ENCODE data around the gene ATP6V0E1.
A peak's percentile ranks its signal among the peaks of the same experiment; 100 is the strongest.
"Not testable (repeated sequence)": the region's sequence is repeated elsewhere in the genome, so short reads cannot be mapped to it uniquely, and the experiment has no call there.

The ATP6V0E1 gene

GRCh38 chr5:173012882-173013281, 29.3 kb downstream of the ATP6V0E1 start:
- H3K4me2 ChIP-seq = peak overlapping the region in 8 of 11 experiments; percentile 25 to 67 (median 46); a peak in 13 of 22 replicates
- TF ChIP-seq Cebpa-rat (IDR thresholded peaks at IDR 0.05) = peak in 3 of 11 experiments; percentile 13 to 41 (median 14); a peak in 1 of 22 replicates
- no peak overlapping the region for H3K9ac ChIP-seq
- H3K36me3 ChIP-seq = peaks cover 6 to 65% (median 43%) of the 10 kb centered on the region in 11 experiments; a peak in 21 of 22 replicates
- H3K27me3 ChIP-seq = no peaks in the 10 kb centered on the region
- no peak overlapping the region for H3K4me3 ChIP-seq
- peak overlapping the region in 1 of 11 experiments; percentile 17; a peak in 1 of 22 replicates for H3K27ac ChIP-seq
- H3K4me1 ChIP-seq = peaks cover 0 to 99% (median 46%) of the 10 kb centered on the region in 10 experiments; a peak in 18 of 20 replicates
- no peaks in the 10 kb centered on the region for H3K9me3 ChIP-seq (replicated peaks in 1 of 11)
- H4K20me1 ChIP-seq = peaks cover 70 to 100% (median 99%) of the 10 kb centered on the region in 11 experiments

- no peak overlapping the region for H3K9ac ChIP-seq
- TF ChIP-seq Cebpa-rat (IDR thresholded peaks at IDR 0.05) = no peak
- peaks cover 8 to 80% (median 54%) of the 10 kb centered on the region in 11 experiments; a peak in 21 of 22 replicates for H3K36me3 ChIP-seq
- no peak overlapping the region for H3K4me3 ChIP-seq
- peak overlapping the region in 1 of 11 experiments; percentile 61; a peak in 1 of 22 replicates for H3K27ac ChIP-seq
- H3K4me2 ChIP-seq = peak overlapping the region in 3 of 11 experiments; percentile 51 to 70 (median 70); a peak in 4 of 22 replicates
- H4K20me1 ChIP-seq = peaks cover 74 to 100% (median 99%) of the 10 kb centered on the region in 11 experiments
- peaks cover 0 to 93% (median 39%) of the 10 kb centered on the region in 10 experiments; a peak in 18 of 20 replicates for H3K4me1 ChIP-seq
- no peaks in the 10 kb centered on the region for H3K27me3 ChIP-seq
- H3K9me3 ChIP-seq (replicated peaks in 1 of 11) = no peaks in the 10 kb centered on the region
Observed at GRCh38 chr5:173014671-173015070, 31.1 kb downstream of the ATP6V0E1 start.

GRCh38 chr5:173015192-173015591, 31.6 kb downstream of the ATP6V0E1 start:
- Histone ChIP-seq H3K4me1 (peaks cover 0 to 88% (median 36%) of the 10 kb centered on the region in 10 experiments; a peak in 18 of 20 replicates), H3K9ac (peak overlapping the region in 2 of 11 experiments; percentile 30 to 48; a peak in 1 of 22 replicates), H3K4me2 (peak overlapping the region in 4 of 11 experiments; percentile 27 to 70 (median 60); a peak in 7 of 22 replicates), H4K20me1 (peaks cover 77 to 100% (median 99%) of the 10 kb centered on the region in 11 experiments), H3K27me3 (no peaks in the 10 kb centered on the region), H3K4me3 (no peak overlapping the region), H3K36me3 (peaks cover 13 to 86% (median 59%) of the 10 kb centered on the region in 11 experiments), H3K9me3 (replicated peaks in 1 of 11) (no peaks in the 10 kb centered on the region), H3K27ac (peak overlapping the region in 2 of 11 experiments; percentile 47 to 61; a peak in 4 of 22 replicates)
- no peak for TF ChIP-seq Cebpa-rat (IDR thresholded peaks at IDR 0.05)

GRCh38 chr5:173015598-173016455, 32.3 kb downstream of the ATP6V0E1 start:
- Histone ChIP-seq H3K9ac (peak overlapping the region in 2 of 11 experiments; percentile 30 to 48; a peak in 2 of 22 replicates), H4K20me1 (peaks cover 72 to 100% (median 99%) of the 10 kb centered on the region in 11 experiments), H3K36me3 (peaks cover 19 to 88% (median 59%) of the 10 kb centered on the region in 11 experiments), H3K27ac (peak overlapping the region in 3 of 11 experiments; percentile 27 to 61 (median 47); a peak in 5 of 22 replicates), H3K4me3 (no peak overlapping the region), H3K4me1 (peaks cover 0 to 82% (median 32%) of the 10 kb centered on the region in 10 experiments; a peak in 15 of 20 replicates), H3K9me3 (replicated peaks in 1 of 11) (no peaks in the 10 kb centered on the region), H3K27me3 (no peaks in the 10 kb centered on the region), H3K4me2 (peak overlapping the region in 5 of 11 experiments; percentile 22 to 70 (median 51); a peak in 9 of 22 replicates)
- TF ChIP-seq Cebpa-rat (IDR thresholded peaks at IDR 0.05) = no peak

GRCh38 chr5:173016598-173017046, 33.1 kb downstream of the ATP6V0E1 start:
- peaks cover 27 to 88% (median 59%) of the 10 kb centered on the region in 11 experiments for H3K36me3 ChIP-seq
- H3K4me2 ChIP-seq = peak overlapping the region in 3 of 11 experiments; percentile 51 to 70 (median 70); a peak in 6 of 22 replicates
- no peak for TF ChIP-seq Cebpa-rat (IDR thresholded peaks at IDR 0.05)
- peak overlapping the region in 2 of 11 experiments; percentile 48 to 51; a peak in 3 of 22 replicates for H3K9ac ChIP-seq
- peak overlapping the region in 3 of 11 experiments; percentile 27 to 61 (median 56); a peak in 5 of 22 replicates for H3K27ac ChIP-seq
- no peaks in the 10 kb centered on the region for H3K9me3 ChIP-seq (replicated peaks in 1 of 11)
- no peaks in the 10 kb centered on the region for H3K27me3 ChIP-seq
- peaks cover 64 to 100% (median 99%) of the 10 kb centered on the region in 11 experiments for H4K20me1 ChIP-seq
- H3K4me1 ChIP-seq = peaks cover 0 to 74% (median 30%) of the 10 kb centered on the region in 10 experiments; a peak in 15 of 20 replicates
- no peak overlapping the region for H3K4me3 ChIP-seq

- Histone ChIP-seq H3K36me3 (peaks cover 31 to 88% (median 59%) of the 10 kb centered on the region in 11 experiments), H4K20me1 (peaks cover 59 to 100% (median 99%) of the 10 kb centered on the region in 11 experiments), H3K9ac (peak overlapping the region in 2 of 11 experiments; percentile 48 to 51; a peak in 2 of 22 replicates), H3K4me2 (peak overlapping the region in 3 of 11 experiments; percentile 51 to 70 (median 70); a peak in 5 of 22 replicates), H3K4me1 (peaks cover 0 to 69% (median 28%) of the 10 kb centered on the region in 10 experiments; a peak in 15 of 20 replicates), H3K27ac (peak overlapping the region in 2 of 11 experiments; percentile 56 to 61; a peak in 4 of 22 replicates)
- H3K9me3 ChIP-seq (replicated peaks in 1 of 11); H3K27me3 ChIP-seq; H3K4me3 ChIP-seq: not testable (repeated sequence)
Observed at GRCh38 chr5:173017087-173017486, 33.5 kb downstream of the ATP6V0E1 start.

GRCh38 chr5:173018358-173018757, 34.8 kb downstream of the ATP6V0E1 start:
- no peak for TF ChIP-seq Cebpa-rat (IDR thresholded peaks at IDR 0.05)
- Histone ChIP-seq H3K4me3 (no peak overlapping the region), H3K9ac (0 out of 22 replicates have a peak overlapping the region, but pooled peaks of 1 of the 11 experiments have one; percentile 17), H4K20me1 (peaks cover 59 to 100% (median 100%) of the 10 kb centered on the region in 11 experiments), H3K4me1 (peaks cover 0 to 56% (median 23%) of the 10 kb centered on the region in 10 experiments; a peak in 12 of 20 replicates), H3K4me2 (peak overlapping the region in 2 of 11 experiments; percentile 61 to 66; a peak in 4 of 22 replicates), H3K27me3 (no peaks in the 10 kb centered on the region), H3K36me3 (peaks cover 38 to 91% (median 62%) of the 10 kb centered on the region in 11 experiments), H3K9me3 (replicated peaks in 1 of 11) (no peaks in the 10 kb centered on the region), H3K27ac (peak overlapping the region in 1 of 11 experiments; percentile 23; a peak in 1 of 22 replicates)

GRCh38 chr5:173020154-173020581, 36.6 kb downstream of the ATP6V0E1 start:
- Histone ChIP-seq H3K4me3 (no peak overlapping the region), H3K9me3 (replicated peaks in 1 of 11) (no peaks in the 10 kb centered on the region), H3K4me2 (no peak overlapping the region), H3K4me1 (peaks cover 0 to 38% (median 20%) of the 10 kb centered on the region in 10 experiments; a peak in 12 of 20 replicates), H3K27me3 (no peaks in the 10 kb centered on the region), H4K20me1 (peaks cover 58 to 100% (median 100%) of the 10 kb centered on the region in 11 experiments), H3K36me3 (peaks cover 51 to 94% (median 75%) of the 10 kb centered on the region in 11 experiments), H3K9ac (no peak overlapping the region), H3K27ac (no peak overlapping the region)
- no peak for TF ChIP-seq Cebpa-rat (IDR thresholded peaks at IDR 0.05)
